ENCODE results near the gene IFNAR1.

DNA sequence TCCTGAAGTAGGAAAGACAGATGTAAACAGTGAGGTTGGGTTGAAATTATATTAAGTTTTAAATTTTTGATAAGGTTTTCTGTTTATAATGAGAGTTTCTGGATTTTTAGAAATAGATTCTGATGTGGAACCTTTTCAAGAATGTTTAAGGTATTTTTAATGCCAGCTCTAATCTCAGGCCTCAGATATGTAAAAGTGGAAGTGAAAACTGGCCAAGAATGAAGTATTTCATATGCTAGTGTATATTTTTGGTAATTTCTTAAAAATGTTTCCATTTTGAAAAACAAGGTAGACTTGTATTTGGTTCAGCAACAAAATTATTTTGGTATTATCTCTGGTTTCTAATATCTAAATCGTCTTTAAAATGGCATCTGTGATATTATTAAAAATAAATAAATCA, 14.4 kb downstream of the IFNAR1 start:
- TF ChIP-seq CTCF (IDR thresholded peaks at IDR 0.05; ENCODE audit: poor library complexity), result no peak
- TF ChIP-seq EZH2 (IDR thresholded peaks at IDR 0.05; ENCODE audit: borderline replicate concordance), result no peak

Data from hepatocyte (in vitro differentiated cells).